NOMO-1 treated with dmso at 0.1 percent for 144 hours (cell line): ENCODE results near the gene VAMP8.
"Not testable (repeated sequence)": the region's sequence is repeated elsewhere in the genome, so short reads cannot be mapped to it uniquely, and the experiment has no call there.

Source experiments
- DNase-seq: peaks from one replicate; lab custom pipeline; 2025; ENCODE audit not compliant: unreplicated experiment; lab: John Stamatoyannopoulos, UW

VAMP8 gene

GRCh38 chr2:85579266-85579935, 2.0 kb downstream of the VAMP8 start:
- peak; percentile 45 for DNase-seq

- DNase-seq = no peak
Observed at GRCh38 chr2:85580206-85580605, 2.8 kb downstream of the VAMP8 start.

GRCh38 chr2:85582492-85582891, 5.1 kb downstream of the VAMP8 start:
- DNase-seq = no peak

- DNase-seq = no peak
Observed at GRCh38 chr2:85583667-85584353, 6.4 kb downstream of the VAMP8 start.

GRCh38 chr2:85584354-85584856, 7.0 kb downstream of the VAMP8 start, which contains the start of gene VAMP5:
Gene VAMP5, plus strand, starts transcription at chr2:85584431. Its CDS starts 60 bp downstream, at chr2:85584491.
- no peak for DNase-seq

- DNase-seq = no peak
Observed at GRCh38 chr2:85584857-85585780, 7.7 kb downstream of the VAMP8 start.

GRCh38 chr2:85585781-85586105, 8.4 kb downstream of the VAMP8 start:
- no peak for DNase-seq

- DNase-seq = no peak
Observed at GRCh38 chr2:85588236-85588635, 10.8 kb downstream of the VAMP8 start.

GRCh38 chr2:85588645-85589044, 11.3 kb downstream of the VAMP8 start:
- DNase-seq = no peak

- DNase-seq = no peak
Observed at GRCh38 chr2:85589181-85589580, 11.8 kb downstream of the VAMP8 start.

- no peak for DNase-seq
Observed at GRCh38 chr2:85589982-85590791, 12.8 kb downstream of the VAMP8 start.

GRCh38 chr2:85590950-85591349, 13.6 kb downstream of the VAMP8 start:
- no peak for DNase-seq

- no peak for DNase-seq
Observed at GRCh38 chr2:85591563-85591962, 14.2 kb downstream of the VAMP8 start.

- DNase-seq = not testable (repeated sequence)
Observed at GRCh38 chr2:85592299-85592698, 14.9 kb downstream of the VAMP8 start.

GRCh38 chr2:85593023-85593422, 15.6 kb downstream of the VAMP8 start:
- DNase-seq = no peak

GRCh38 chr2:85594715-85595300, 17.4 kb downstream of the VAMP8 start:
- DNase-seq = no peak

- peak; percentile 98 for DNase-seq
Observed at GRCh38 chr2:85595301-85596025, 18.1 kb downstream of the VAMP8 start, which contains the start of gene RNF181. Gene RNF181, plus strand, starts transcription at chr2:85595745. Its CDS starts 19 bp downstream, at chr2:85595764.

- DNase-seq = no peak
Observed at GRCh38 chr2:85596026-85596333, 18.6 kb downstream of the VAMP8 start.

- DNase-seq = no peak
Observed at GRCh38 chr2:85596486-85597143, 19.2 kb downstream of the VAMP8 start.
